ENCODE measurements around the gene SMIM10L2A.
"Not testable (repeated sequence)": the region's sequence is repeated elsewhere in the genome, so short reads cannot be mapped to it uniquely, and the experiment has no call there.

The SMIM10L2A gene

GRCh38 chrX:135453381-135453780, 31.6 kb downstream of the SMIM10L2A start:
- no peak for DNase-seq (ENCODE audit: low read depth)
- H3K4me3 ChIP-seq (ENCODE audit: control insufficient read depth, low read depth, low read length): no peak overlapping the region
- TF ChIP-seq CTCF (IDR thresholded peaks at IDR 0.05; ENCODE audit: control insufficient read depth, insufficient read depth, low read depth, low read length, missing control alignments): no peak

GRCh38 chrX:135454816-135455215, 33.1 kb downstream of the SMIM10L2A start:
- no peak for DNase-seq (ENCODE audit: low read depth)
- no peak for TF ChIP-seq CTCF (IDR thresholded peaks at IDR 0.05; ENCODE audit: control insufficient read depth, insufficient read depth, low read depth, low read length, missing control alignments)
- H3K4me3 ChIP-seq (ENCODE audit: control insufficient read depth, low read depth, low read length): no peak overlapping the region

GRCh38 chrX:135461756-135462155, 40.0 kb downstream of the SMIM10L2A start:
- H3K4me3 ChIP-seq (ENCODE audit: control insufficient read depth, low read depth, low read length); DNase-seq (ENCODE audit: low read depth): not testable (repeated sequence)

DNA sequence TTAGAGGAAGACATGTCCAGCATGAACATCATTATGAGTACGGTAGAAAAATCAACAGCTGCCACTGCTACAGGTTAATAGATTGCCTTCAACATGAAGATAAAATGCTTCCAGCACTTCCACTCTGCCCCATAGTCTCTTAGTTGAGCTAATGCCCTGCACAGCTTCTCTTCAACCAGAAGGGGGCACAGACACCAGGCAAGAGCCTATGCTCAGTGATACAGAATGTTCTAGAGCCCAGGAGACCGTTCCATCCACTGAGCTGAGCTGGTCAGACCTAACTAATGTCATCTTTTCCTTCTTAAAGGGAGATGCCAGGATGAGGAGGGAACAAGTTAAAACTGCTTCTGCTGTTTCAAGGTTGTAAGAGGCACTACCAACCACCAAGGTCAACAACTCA, 42.2 kb downstream of the SMIM10L2A start:
- no peak overlapping the region for H3K4me3 ChIP-seq (ENCODE audit: control insufficient read depth, low read depth, low read length)
- TF ChIP-seq CTCF (IDR thresholded peaks at IDR 0.05; ENCODE audit: control insufficient read depth, insufficient read depth, low read depth, low read length, missing control alignments): peak; percentile 44
- no peak for DNase-seq (ENCODE audit: low read depth)

DNA sequence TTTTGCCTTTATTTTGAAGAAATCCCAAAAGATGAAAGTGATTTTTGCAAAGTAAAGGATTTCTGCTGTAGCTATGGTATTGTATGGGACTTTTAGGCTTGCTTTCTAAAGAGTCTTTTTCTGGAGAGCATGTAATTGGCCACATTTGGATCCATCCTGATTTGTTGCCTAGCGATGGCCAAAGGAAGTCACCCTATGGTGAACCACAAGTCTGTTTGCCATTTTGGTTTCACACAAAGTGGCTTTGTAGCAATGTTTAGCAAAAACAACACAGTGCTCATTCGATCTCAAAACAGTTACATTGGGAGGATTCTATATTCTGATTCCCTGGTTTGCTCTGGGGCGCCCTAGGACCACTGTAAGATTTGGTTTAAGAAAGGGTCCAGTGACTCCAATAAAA, 54.6 kb downstream of the SMIM10L2A start:
- TF ChIP-seq CTCF (IDR thresholded peaks at IDR 0.05; ENCODE audit: control insufficient read depth, insufficient read depth, low read depth, low read length, missing control alignments): no peak
- no peak for DNase-seq (ENCODE audit: low read depth)
- H3K4me3 ChIP-seq (ENCODE audit: control insufficient read depth, low read depth, low read length): no peak overlapping the region

GRCh38 chrX:135477576-135477975, 55.8 kb downstream of the SMIM10L2A start:
- DNase-seq (ENCODE audit: low read depth): peak; percentile 11
- H3K4me3 ChIP-seq (ENCODE audit: control insufficient read depth, low read depth, low read length): no peak overlapping the region
- TF ChIP-seq CTCF (IDR thresholded peaks at IDR 0.05; ENCODE audit: control insufficient read depth, insufficient read depth, low read depth, low read length, missing control alignments): peak; percentile 45
